GM23248 (cell line): ENCODE results near the gene PTCHD1.

Experiments
- EZH2 ChIP-seq: fragments of 200-600 bp; sonication (generic); IDR thresholded peaks from 2 replicates; pipeline ENCODE4 v1.6.1; 2018; ENCODE audit warnings: antibody characterized with exemption, mild to moderate bottlenecking; ENCODE audit not compliant: insufficient read depth, poor library complexity, severe bottlenecking
- EZH2phosphoT487 ChIP-seq: fragments of 200-600 bp; sonication (generic); IDR thresholded peaks from 2 replicates; pipeline ENCODE4 v1.6.1; 2018; ENCODE audit warnings: antibody characterized with exemption, moderate library complexity, mild to moderate bottlenecking, low read depth; ENCODE audit not compliant: insufficient read depth

DNA sequence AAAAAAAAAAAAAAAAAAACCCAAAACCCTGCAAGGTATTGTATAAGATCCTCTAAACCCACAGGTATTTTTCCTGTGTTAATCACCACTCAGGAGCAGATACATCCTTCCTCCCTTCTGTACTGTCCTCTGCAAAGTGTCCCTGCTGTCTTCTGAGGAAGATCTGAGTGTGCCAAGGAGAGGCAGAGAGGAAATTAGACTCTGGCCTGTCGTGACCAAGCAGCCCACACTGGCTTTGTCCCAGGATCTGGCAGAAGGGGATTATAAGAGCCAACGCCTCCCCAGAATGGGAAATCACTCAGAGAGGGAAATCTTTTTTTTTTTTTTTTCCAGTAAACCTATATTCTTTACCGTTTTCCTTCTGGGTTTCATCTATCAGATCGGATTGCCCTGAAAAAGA lies 39.6 kb downstream of the PTCHD1 start:
- TF ChIP-seq EZH2phosphoT487: no peak
- no peak for TF ChIP-seq EZH2
